ENCODE results near the gene SLC4A1AP.

SLC4A1AP gene

DNA sequence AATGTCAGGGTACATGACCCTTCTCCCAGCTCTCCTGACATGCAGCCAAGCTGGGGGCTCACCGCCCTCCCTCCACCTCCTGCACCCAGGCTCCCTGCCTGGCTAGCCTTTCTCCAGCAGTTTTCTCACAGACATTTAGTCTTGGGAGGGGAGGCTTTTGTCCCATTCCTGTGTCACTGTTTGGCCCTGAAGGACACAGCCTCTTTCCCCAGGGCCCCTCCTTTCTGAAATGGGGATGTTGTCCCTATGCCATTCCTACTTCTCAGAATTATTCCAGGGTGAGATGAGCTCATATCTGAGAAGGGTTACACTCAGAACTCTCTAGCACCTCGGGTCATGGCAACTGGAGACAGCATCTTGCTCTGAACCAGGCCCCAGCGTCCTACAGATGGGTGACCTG is 60.5 kb downstream of the SLC4A1AP start:
- H3K4me3 ChIP-seq (replicated peaks; ENCODE audit: insufficient read depth, low read length): no peak overlapping the region
- TF ChIP-seq GABPA (IDR thresholded peaks at IDR 0.05; ENCODE audit: low read depth) (no peak), SPI1 (IDR thresholded peaks at IDR 0.05; ENCODE audit: borderline replicate concordance, low read depth) (no peak), POLR2AphosphoS5 (IDR thresholded peaks at IDR 0.05; ENCODE audit: low read depth) (no peak), REST (IDR thresholded peaks at IDR 0.05; ENCODE audit: insufficient replicate concordance, low read depth) (no peak)
- TF ChIP-seq, protein P1, sequence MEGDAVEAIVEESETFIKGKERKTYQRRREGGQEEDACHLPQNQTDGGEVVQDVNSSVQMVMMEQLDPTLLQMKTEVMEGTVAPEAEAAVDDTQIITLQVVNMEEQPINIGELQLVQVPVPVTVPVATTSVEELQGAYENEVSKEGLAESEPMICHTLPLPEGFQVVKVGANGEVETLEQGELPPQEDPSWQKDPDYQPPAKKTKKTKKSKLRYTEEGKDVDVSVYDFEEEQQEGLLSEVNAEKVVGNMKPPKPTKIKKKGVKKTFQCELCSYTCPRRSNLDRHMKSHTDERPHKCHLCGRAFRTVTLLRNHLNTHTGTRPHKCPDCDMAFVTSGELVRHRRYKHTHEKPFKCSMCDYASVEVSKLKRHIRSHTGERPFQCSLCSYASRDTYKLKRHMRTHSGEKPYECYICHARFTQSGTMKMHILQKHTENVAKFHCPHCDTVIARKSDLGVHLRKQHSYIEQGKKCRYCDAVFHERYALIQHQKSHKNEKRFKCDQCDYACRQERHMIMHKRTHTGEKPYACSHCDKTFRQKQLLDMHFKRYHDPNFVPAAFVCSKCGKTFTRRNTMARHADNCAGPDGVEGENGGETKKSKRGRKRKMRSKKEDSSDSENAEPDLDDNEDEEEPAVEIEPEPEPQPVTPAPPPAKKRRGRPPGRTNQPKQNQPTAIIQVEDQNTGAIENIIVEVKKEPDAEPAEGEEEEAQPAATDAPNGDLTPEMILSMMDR (IDR thresholded peaks at IDR 0.05; ENCODE audit: insufficient read depth, low read length): no peak
- no peak for DNase-seq (ENCODE audit: low read depth in 1 of 2, low spot score in 1 of 2)
- no peak overlapping the region for H3K27ac ChIP-seq (replicated peaks)
- no peaks in the 10 kb centered on the region for H3K27me3 ChIP-seq (ENCODE audit: insufficient read depth, poor library complexity, severe bottlenecking)

DNA sequence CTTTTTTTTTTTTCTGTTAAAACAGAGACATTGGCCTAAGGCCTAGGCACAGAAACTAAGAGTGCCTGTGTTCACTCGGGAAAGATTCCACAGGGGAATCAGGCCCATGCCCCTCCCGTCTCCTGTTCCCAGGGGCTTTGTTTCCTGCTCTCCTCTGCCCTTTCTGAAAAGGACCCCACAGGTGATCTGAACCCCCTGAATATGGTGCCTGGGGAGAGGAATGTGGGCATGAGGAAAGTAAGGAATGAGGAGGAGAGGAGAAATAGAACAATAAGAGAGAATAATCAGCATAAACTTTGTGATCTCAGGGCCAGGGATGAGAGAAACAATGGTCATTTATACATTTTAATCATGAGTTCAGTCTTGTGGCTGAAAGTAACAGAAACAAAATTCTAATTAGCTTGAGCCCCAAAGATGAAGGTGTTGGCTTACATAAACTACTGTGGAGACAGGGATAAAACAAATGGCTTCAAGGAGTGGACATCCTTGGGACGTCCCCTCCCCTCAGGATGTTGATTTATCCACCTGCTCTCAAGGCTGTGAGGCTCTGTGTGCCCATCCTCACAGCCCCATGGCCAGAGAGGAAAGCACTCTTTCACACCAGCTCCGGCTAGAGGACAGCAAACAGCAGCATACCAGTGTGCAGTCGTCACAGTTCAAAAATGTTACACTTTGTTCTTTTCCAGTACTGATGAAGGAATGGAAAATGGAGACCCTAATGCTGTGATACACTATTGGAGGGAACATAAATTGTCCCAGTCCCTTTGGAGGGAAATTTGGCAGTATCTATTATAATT is 61.4 kb downstream of the SLC4A1AP start:
- DNase-seq (ENCODE audit: low read depth in 1 of 2, low spot score in 1 of 2): no peak
- TF ChIP-seq GABPA (IDR thresholded peaks at IDR 0.05; ENCODE audit: low read depth): no peak
- no peak for TF ChIP-seq SPI1 (IDR thresholded peaks at IDR 0.05; ENCODE audit: borderline replicate concordance, low read depth)
- TF ChIP-seq POLR2AphosphoS5 (IDR thresholded peaks at IDR 0.05; ENCODE audit: low read depth): no peak
- no peak for TF ChIP-seq REST (IDR thresholded peaks at IDR 0.05; ENCODE audit: insufficient replicate concordance, low read depth)
- H3K27ac ChIP-seq (replicated peaks): no peak overlapping the region
- H3K27me3 ChIP-seq (ENCODE audit: insufficient read depth, poor library complexity, severe bottlenecking): no peaks in the 10 kb centered on the region
- no peak overlapping the region for H3K4me3 ChIP-seq (replicated peaks; ENCODE audit: insufficient read depth, low read length)

- Histone ChIP-seq H3K27ac (replicated peaks) (no peak overlapping the region), H3K4me3 (replicated peaks; ENCODE audit: insufficient read depth, low read length) (no peak overlapping the region), H3K27me3 (ENCODE audit: insufficient read depth, poor library complexity, severe bottlenecking) (no peaks in the 10 kb centered on the region)
- peak; percentile 23 to 49 for DNase-seq (ENCODE audit: low read depth in 1 of 2, low spot score in 1 of 2)
- TF ChIP-seq POLR2AphosphoS5 (IDR thresholded peaks at IDR 0.05; ENCODE audit: low read depth) (no peak), SPI1 (IDR thresholded peaks at IDR 0.05; ENCODE audit: borderline replicate concordance, low read depth) (peak; percentile 74; the same call in 1 of the 2 replicates)
Measured at GRCh38 chr2:27727257-27727656, 63.6 kb downstream of the SLC4A1AP start.

- peak in 1 of 2 experiments; percentile 28 for DNase-seq (ENCODE audit: low read depth in 1 of 2, low spot score in 1 of 2)
- no peak for TF ChIP-seq GABPA (IDR thresholded peaks at IDR 0.05; ENCODE audit: low read depth)
- TF ChIP-seq, protein P1 (IDR thresholded peaks at IDR 0.05; ENCODE audit: insufficient read depth, low read length): no peak
- no peak for TF ChIP-seq POLR2AphosphoS5 (IDR thresholded peaks at IDR 0.05; ENCODE audit: low read depth)
- no peak for TF ChIP-seq SPI1 (IDR thresholded peaks at IDR 0.05; ENCODE audit: borderline replicate concordance, low read depth)
- no peak for TF ChIP-seq REST (IDR thresholded peaks at IDR 0.05; ENCODE audit: insufficient replicate concordance, low read depth)
- no peak overlapping the region for H3K4me3 ChIP-seq (replicated peaks; ENCODE audit: insufficient read depth, low read length)
- H3K27ac ChIP-seq (replicated peaks): no peak overlapping the region
- H3K27me3 ChIP-seq (ENCODE audit: insufficient read depth, poor library complexity, severe bottlenecking): no peaks in the 10 kb centered on the region
Measured at GRCh38 chr2:27728081-27728858, 64.6 kb downstream of the SLC4A1AP start.
